HG02610 (cell line): Measurements from ENCODE around the gene BLOC1S5.
A peak's percentile ranks its signal among the peaks of the same experiment; 100 is the strongest.

Experiments
- ATAC-seq: cut with Tn5 transposase; IDR thresholded peaks from one replicate; pipeline ENCODE4 v1.9.1; 2021; ENCODE audit warnings: mild to moderate bottlenecking, moderate library complexity; ENCODE audit not compliant: unreplicated experiment

Gene BLOC1S5

DNA sequence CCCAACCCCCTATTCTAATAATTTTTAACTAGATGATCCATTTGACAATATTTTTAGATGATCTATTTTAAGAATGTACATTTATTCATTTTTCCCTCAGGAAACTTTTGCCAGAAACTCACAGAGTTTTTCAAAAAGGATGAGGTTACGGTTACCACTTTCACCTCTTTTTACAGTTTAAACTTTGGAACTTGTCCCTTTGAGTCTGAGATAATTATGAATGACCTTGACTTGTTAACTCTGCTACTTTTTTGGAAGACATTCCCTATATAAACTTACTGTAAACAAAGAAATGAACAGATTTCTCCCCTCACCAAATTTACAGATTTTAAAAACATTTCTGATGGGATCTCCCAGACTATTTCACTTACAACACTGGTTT lies 18.4 kb upstream of the BLOC1S5 start:
- ATAC-seq: no peak

- no peak for ATAC-seq
Measured at GRCh38 chr6:8080362-8081151, 16.4 kb upstream of the BLOC1S5 start.

DNA sequence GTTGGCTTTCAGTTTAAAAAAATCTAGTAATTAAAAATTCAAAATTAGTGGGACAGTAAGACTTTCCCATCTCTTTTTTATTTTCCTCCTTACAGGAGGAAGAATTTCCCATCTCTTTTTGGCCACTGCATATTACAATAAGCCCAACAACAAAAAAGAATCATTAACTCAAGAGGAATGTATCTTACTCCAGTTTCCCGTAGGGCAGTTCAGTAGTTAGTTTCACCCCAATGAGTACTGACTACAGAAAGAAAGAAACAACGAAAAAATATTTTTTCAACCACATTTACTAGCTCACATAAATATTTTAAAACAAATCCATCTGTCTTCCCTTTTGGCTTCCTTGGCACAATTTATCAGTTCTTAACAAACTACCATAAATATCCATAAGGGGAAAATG lies 14.9 kb upstream of the BLOC1S5 start:
- no peak for ATAC-seq

- no peak for ATAC-seq
Measured at GRCh38 chr6:8077991-8078390, 13.8 kb upstream of the BLOC1S5 start.

DNA sequence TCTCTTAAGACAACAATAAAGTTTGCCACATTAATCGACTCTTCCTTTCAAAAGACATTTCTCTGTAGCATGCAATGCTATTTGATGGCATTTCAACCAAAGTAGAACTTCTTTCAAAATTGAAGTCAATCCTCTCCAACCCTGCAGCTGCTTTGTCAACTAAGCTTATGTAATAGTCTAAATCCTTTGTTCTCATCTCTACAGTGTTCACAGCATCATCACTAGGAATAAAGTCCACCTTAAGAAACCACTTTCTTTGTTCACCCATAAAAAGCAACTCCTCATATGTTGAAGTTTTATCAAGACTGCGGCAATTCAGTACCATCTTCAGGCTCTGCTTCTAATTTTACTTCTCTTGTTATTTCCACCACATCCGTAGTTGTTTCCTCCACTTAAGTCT lies 11.5 kb upstream of the BLOC1S5 start:
- ATAC-seq: no peak

DNA sequence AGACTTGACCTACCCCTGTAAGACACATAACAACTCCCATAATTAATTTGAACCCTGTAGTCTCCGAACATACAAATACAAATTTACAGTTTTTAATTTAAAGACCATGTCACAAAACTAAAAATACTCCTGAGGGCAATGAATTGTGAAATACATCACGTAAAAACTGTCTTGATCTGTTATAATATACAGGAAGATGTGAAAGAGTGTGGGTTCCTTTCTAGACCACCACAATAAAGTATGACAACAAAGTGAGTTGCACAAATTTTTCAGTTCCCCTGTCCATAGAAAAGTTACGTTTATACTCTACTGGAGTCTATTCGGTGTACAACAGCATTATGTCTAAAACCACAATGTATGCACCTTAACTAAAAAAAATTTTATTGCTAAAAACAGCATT lies 11.0 kb upstream of the BLOC1S5 start:
- no peak for ATAC-seq

- ATAC-seq: no peak
Measured at GRCh38 chr6:8074213-8074612, 10.0 kb upstream of the BLOC1S5 start.

DNA sequence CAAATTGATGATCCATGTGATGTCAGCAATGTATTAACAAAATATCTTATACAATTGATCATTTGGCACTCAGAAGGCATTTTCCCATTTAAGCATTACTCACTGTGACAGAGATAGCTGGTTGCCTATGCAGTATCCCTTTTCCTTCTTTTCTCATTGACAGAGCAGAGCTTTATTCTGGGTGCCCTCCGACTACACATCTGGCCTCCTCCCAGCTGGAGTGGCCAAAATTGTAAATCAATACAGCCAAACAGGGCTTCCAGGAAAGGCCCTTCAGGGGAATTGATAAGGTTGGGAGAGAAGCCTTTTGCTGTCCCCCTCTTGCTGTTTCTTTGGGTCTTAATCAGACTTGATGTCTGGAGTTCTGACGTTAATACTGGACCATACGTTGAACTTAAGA lies 9.6 kb upstream of the BLOC1S5 start:
- ATAC-seq: no peak

GRCh38 chr6:8070718-8071117 lies 6.5 kb upstream of the BLOC1S5 start:
- no peak for ATAC-seq

GRCh38 chr6:8069631-8070284 lies 5.6 kb upstream of the BLOC1S5 start:
- no peak for ATAC-seq

- no peak for ATAC-seq
Measured at GRCh38 chr6:8069151-8069550, 5.0 kb upstream of the BLOC1S5 start.

GRCh38 chr6:8066108-8066507 lies 1.9 kb upstream of the BLOC1S5 start:
- ATAC-seq: no peak

DNA sequence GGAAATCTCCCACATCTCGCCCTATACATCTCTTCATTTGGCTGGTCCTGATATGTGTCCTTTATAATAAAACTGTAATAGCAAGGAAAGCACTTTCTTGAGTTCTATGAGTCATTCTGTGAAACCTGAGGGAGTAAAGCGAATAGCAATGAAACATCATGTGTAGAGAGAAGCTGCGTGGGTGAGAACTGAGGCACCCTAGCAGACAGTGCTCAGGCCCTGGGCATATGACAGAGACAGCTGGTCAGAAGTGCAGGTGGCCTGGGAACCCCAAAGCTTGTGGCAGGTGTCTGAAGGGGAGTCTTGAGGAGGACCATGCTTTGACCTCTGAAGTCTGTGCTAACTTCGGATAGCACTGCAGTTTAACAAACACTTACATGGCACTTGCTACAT lies 1.3 kb upstream of the BLOC1S5 start:
- peak; percentile 58 for ATAC-seq

- no peak for ATAC-seq
Measured at GRCh38 chr6:8064638-8065518, 689 bp upstream of the BLOC1S5 start.

- ATAC-seq: no peak
Measured at GRCh38 chr6:8061736-8062135, 2.5 kb downstream of the BLOC1S5 start.

GRCh38 chr6:8060346-8060745 lies 3.8 kb downstream of the BLOC1S5 start:
- ATAC-seq: no peak

DNA sequence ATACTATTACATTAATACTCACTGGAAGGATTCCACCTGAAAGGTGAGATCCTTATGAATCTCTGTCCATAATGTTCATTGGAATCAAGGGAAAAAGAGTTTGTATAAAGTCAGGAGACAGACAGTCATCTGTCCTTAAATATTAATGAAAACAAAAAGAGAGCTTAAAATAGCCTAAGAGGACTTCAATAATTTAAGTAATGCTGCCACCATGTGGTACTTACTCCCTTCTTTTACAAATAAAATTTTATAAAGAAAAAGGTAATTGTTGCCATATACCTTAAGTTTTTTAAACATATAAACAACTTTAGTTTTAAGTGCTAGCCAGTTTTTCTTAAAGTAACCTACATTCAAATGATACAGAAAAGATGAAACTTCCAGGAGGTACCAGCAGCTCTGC lies 5.1 kb downstream of the BLOC1S5 start:
- ATAC-seq: no peak

- no peak for ATAC-seq
Measured at GRCh38 chr6:8057793-8058192, 6.4 kb downstream of the BLOC1S5 start.

- ATAC-seq: no peak
Measured at GRCh38 chr6:8057263-8057662, 6.9 kb downstream of the BLOC1S5 start.

GRCh38 chr6:8054276-8054675 lies 9.9 kb downstream of the BLOC1S5 start:
- no peak for ATAC-seq

GRCh38 chr6:8047541-8048292 lies 16.5 kb downstream of the BLOC1S5 start:
- no peak for ATAC-seq
